ENCODE results near the gene PTH2R. TPM values are rescaled to one million over a fixed set of nuclear protein-coding genes. Genes with fewer than 3 reads are reported as not detected.
"Not testable (repeated sequence)": the region's sequence is repeated elsewhere in the genome, so short reads cannot be mapped to it uniquely, and the experiment has no call there.

PTH2R gene
- total and polyA plus RNA-seq, 7 donors: 0.01 to 0.08 TPM; not detected in 5

- H3K4me3 ChIP-seq: no peak overlapping the region
- intact Hi-C loops (cut with DNase I): no loop called here
Measured at GRCh38 chr2:208477741-208478140, 71.1 kb downstream of the PTH2R start.

GRCh38 chr2:208479342-208479741 lies 72.8 kb downstream of the PTH2R start:
- Histone ChIP-seq H3K9me3 (no peaks in the 10 kb centered on the region), H3K4me1 (no peaks in the 10 kb centered on the region), H3K36me3 (ENCODE audit: insufficient read depth in 1 of 2, low read depth in 1 of 2) (no peaks in the 10 kb centered on the region), H3K27me3 (ENCODE audit: insufficient read depth in 3 of 3, low read length in 2 of 3) (no peaks in the 10 kb centered on the region), H3K4me3 (no peak overlapping the region), H3K27ac (no peak overlapping the region)
- TF ChIP-seq CTCF (IDR thresholded peaks at IDR 0.05): no peak
- no peak for ATAC-seq
- intact Hi-C loops (cut with DNase I): no loop called here
- 71 to 74% (median 71%) methylated on average over 5 of the region's 5 CpGs for WGBS, 3 donors
- no peak for DNase-seq

More at GRCh38 chr2:208477741-208478140, 71.1 kb downstream of the PTH2R start:
- Histone ChIP-seq H3K36me3 (ENCODE audit: insufficient read depth in 1 of 2, low read depth in 1 of 2) (no peaks in the 10 kb centered on the region), H3K27ac (no peak overlapping the region), H3K4me1 (no peaks in the 10 kb centered on the region), H3K27me3 (ENCODE audit: insufficient read depth in 3 of 3, low read length in 2 of 3) (no peaks in the 10 kb centered on the region), H3K9me3 (no peaks in the 10 kb centered on the region)
- DNase-seq (no peak), ATAC-seq (no peak)
- no peak for TF ChIP-seq CTCF (IDR thresholded peaks at IDR 0.05)

GRCh38 chr2:208481945-208482344 lies 75.4 kb downstream of the PTH2R start:
- H3K4me3 ChIP-seq; intact Hi-C loops (cut with DNase I); ATAC-seq; H3K9me3 ChIP-seq; H3K4me1 ChIP-seq; H3K27ac ChIP-seq; H3K27me3 ChIP-seq (ENCODE audit: insufficient read depth in 3 of 3, low read length in 2 of 3); H3K36me3 ChIP-seq (ENCODE audit: insufficient read depth in 1 of 2, low read depth in 1 of 2); DNase-seq: not testable (repeated sequence)
- 77 to 90% (median 78%) methylated on average over 5 of the region's 5 CpGs for WGBS, 3 donors

- H3K4me1 ChIP-seq; H3K27me3 ChIP-seq (ENCODE audit: insufficient read depth in 3 of 3, low read length in 2 of 3); H3K27ac ChIP-seq; H3K4me3 ChIP-seq; ATAC-seq; H3K9me3 ChIP-seq; DNase-seq; intact Hi-C loops (cut with DNase I); H3K36me3 ChIP-seq (ENCODE audit: insufficient read depth in 1 of 2, low read depth in 1 of 2): not testable (repeated sequence)
- WGBS, 3 donors: 73 to 82% (median 76%) methylated on average over 8 of the region's 8 CpGs
Measured at GRCh38 chr2:208482453-208483015, 75.9 kb downstream of the PTH2R start.

- intact Hi-C loops (cut with DNase I): no loop called here
- no peaks in the 10 kb centered on the region for H3K27me3 ChIP-seq (ENCODE audit: insufficient read depth in 3 of 3, low read length in 2 of 3)
- ATAC-seq: no peak
- H3K9me3 ChIP-seq: no peaks in the 10 kb centered on the region
- H3K27ac ChIP-seq: no peak overlapping the region
- TF ChIP-seq CTCF (IDR thresholded peaks at IDR 0.05): no peak
- H3K4me1 ChIP-seq: no peaks in the 10 kb centered on the region
- no peak overlapping the region for H3K4me3 ChIP-seq
- WGBS, 3 donors: 74 to 80% (median 80%) methylated on average over 3 of the region's 3 CpGs
- DNase-seq: no peak
- no peaks in the 10 kb centered on the region for H3K36me3 ChIP-seq (ENCODE audit: insufficient read depth in 1 of 2, low read depth in 1 of 2)
Measured at GRCh38 chr2:208485390-208485789, 78.8 kb downstream of the PTH2R start.
